Measurements from ENCODE around the gene APMAP.

The APMAP gene, protein sequence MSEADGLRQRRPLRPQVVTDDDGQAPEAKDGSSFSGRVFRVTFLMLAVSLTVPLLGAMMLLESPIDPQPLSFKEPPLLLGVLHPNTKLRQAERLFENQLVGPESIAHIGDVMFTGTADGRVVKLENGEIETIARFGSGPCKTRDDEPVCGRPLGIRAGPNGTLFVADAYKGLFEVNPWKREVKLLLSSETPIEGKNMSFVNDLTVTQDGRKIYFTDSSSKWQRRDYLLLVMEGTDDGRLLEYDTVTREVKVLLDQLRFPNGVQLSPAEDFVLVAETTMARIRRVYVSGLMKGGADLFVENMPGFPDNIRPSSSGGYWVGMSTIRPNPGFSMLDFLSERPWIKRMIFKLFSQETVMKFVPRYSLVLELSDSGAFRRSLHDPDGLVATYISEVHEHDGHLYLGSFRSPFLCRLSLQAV

DNA sequence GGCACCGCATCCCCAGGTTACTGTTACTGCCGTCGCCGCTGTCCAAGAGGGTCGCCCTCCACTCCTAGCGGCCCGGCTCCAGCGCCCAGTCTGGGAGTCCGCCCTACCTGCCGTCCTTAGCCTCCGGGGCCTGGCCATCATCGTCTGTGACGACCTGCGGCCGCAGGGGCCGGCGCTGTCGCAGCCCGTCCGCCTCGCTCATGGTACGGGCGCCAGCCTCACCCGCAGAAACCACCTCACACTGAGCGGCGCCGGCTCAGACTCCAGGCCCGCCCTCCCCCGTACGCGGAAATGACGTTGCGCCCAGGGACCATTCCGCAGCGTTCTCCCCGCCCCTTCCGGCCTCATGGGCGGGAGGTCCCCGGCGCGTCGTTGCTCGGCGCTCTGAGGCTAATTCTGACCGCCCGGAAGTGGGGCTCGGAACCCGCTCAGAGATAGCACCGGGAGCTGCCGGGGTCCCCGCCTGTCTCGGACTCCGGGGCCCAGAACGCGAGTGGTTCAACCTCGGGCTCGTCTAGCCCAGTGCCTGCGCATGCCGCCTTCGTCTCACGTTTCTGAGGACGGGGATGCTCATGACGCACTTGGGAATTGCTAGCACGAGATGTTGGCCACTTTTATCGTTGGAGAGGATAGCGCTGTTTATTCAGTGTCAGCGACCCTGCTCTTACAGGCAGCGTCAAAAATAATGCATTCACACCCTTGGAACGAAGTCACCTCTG lies at the start of gene APMAP:
TSS of gene APMAP (minus strand) at position 265 of the 719 bp plus-strand sequence. CDS start at position 202, 63 bp downstream.
- peak; percentile 93 for DNase-seq (ENCODE audit: low read depth in 2 of 2)

GRCh38 chr20:25041813-25042530 lies 49.4 kb upstream of the APMAP start:
- no peak for DNase-seq (ENCODE audit: low read depth in 2 of 2)

DNA sequence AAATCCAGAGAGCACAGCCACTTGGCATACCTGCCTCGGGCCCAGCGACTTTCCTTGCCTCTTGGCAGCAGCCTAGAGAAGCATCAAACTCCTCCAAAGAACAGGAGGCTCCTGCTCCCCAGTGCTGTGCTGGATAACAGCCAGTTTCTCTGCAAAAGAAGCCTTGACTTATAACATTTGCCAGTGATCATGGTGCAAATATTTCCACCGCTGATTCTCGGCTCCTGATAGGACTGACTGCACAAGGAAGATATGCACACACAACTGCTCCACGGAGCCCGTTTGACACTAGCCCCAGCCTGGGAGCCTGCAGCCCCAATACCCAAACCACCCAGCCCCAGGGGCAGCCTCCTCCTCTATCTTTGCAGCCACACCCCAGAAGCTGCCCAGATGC lies 47.9 kb upstream of the APMAP start:
- DNase-seq (ENCODE audit: low read depth in 2 of 2) = no peak

DNA sequence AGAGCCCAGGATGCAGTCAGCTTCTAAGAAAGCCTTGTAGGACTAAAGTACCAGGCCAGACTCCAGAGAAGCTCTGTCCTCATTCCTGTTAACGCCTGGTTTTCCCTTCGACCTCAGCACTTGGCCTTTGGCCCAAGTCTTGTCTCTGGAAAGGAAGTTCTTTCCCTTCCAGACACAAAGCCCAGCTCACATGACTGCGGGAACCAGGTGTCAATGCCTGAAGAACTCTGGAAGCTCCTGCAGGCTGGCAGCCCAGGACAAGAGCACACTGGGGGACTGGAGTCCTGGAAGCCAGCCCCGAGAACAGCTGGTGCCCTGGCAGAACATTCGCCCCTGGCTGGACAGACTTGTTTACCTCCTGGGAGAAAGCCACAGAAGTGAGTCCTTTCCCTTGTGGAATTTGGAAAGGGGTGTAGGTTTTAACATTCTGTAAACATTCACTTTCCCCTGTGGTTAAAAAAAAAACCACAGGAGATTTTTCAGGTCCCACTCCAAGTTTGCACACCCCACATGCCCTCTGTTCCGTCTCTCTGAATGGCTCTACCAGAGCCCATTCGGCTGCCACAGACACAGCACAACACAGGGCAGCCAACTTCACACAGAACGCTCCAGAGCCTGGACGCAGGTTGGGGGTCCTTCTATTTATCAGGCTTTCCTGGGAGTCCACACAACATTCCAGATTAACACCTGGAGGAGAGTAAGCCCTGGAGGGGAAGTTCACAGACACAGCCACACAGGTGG lies 47.3 kb upstream of the APMAP start:
- no peak for DNase-seq (ENCODE audit: low read depth in 2 of 2)

- no peak for DNase-seq (ENCODE audit: low read depth in 2 of 2)
Observed at GRCh38 chr20:25038591-25039015, 46.1 kb upstream of the APMAP start.

DNA sequence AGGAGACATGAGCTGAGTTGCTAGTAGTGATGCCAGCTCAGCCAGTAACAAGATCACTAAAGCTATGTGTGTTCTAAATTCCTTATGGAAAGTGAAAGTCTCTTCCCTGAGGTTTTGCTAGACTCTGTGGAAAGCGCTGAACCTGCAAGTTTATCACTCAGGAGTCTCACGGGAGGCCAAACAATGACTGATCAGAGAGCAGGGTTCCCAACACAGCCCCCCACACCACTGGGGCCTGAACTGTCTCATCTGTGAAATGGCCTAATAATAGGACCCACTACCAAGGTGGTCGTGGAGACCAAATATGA lies 45.5 kb upstream of the APMAP start:
- DNase-seq (ENCODE audit: low read depth in 2 of 2) = no peak

DNA sequence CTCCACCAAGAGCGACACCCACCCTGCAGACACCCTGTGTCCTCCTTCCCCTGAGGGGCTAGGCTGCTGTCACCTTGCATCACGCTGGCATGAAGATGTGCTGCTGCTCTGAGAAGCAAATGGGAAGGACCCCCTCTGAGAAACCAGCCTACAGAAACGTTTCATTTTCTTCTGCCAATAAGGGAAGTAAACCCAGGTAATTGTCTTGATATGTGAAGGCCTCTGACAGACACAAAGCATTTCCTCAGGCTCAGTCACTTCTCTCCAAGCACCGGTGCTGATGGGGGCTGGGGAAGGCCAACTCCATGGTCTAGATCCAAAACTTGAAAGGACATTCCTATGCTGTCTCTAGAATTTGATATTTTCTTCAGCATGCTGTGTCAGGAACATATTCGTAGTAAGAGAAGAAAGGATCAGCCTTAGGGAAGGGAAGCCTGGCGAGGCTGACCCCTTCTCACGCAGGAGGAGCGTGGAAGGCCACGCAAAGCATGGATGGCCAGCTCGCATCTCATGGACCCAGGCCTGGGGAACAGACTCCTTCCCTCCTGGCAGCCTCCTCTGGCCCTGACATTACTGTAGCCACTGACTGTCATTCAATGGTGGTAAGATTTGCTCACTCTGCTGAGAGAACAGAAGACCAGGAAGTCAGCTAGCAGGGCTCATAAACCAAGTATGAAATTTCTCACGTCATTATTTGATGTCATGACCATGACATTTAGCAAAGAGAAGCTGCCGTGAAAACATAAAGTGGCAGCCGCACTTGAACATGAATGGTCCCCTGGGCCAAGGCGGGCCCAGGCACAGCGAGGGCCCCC lies 44.9 kb upstream of the APMAP start:
- no peak for DNase-seq (ENCODE audit: low read depth in 2 of 2)

DNA sequence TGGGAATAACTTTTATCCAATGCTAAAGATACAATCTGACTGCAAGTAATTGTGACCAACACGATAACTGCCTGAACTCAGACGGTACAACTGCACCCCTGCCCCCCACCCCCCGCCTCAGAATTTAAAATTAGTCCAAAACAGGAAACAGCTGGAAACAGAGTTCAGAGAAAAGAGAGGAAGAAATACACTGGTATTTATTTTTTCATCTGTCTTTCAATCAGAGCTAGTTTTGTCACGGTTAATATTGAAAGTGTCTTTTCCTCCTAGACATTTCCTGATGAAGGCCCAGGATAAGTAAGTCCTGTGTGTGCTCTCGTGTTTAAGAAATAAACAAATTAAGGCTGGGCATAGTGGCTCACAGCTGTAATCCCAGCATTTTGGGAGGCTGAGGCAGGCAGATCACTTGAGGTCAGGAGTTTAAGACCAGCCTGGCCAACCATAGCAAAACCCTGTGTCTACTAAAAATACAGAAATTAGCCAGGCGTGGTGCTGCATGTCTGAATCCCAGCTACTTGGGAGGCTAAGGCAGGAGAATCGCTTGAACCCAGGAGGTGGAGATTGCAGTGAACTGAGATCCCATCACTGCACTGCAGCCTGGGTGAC lies 43.9 kb upstream of the APMAP start:
- DNase-seq (ENCODE audit: low read depth in 2 of 2) = no peak

- no peak for DNase-seq (ENCODE audit: low read depth in 2 of 2)
Observed at GRCh38 chr20:25035921-25036320, 43.4 kb upstream of the APMAP start.

DNA sequence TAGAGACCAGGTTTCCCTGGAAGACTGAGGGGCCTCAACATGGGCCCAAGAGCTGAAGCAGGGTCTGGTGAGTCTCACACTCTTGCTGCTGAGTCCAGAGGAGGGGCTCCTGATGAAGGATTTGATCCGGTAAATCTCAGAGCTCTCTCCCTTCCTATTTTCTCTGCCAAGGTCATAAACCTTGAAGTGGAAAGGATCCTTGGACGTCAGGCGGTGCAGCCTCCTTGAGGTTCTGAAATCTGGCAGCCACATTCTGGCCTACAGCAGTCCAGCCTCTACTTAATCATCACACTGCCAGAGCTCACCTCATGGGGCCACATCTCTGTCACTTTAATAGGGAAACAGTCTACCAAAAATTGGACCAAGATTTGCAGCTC lies 41.4 kb upstream of the APMAP start:
- DNase-seq (ENCODE audit: low read depth in 2 of 2) = no peak

DNA sequence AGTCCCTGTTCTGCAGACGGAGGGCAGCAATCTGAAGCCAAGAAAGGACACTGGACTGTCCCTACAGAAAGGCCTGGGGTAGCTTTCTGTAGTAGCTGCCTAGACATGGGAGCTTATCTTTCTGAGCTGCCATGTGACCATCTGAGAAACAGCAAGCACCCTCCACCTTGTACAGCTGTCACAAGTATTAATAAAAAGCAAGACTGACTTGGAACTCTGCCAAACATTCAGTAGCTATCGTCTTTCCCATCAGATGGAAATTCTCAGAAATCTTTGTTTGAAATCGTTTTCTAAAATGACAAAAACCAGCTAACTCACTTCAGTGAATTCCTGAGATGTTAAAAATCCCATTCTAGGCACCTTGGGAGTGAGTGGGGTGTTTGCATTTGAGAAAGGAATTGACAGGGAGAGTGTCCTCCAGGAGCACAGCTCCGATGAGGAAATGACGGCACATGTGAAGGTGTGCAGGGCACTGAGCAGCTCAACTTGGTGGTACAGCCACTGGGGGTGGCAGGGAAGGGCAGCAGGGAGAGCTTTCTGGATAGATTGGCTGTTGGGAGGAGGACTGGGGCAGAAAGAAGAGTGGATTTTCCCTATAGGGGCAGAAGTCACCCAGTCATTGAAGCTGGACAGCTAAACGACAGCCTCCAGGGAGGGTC lies 40.8 kb upstream of the APMAP start:
- DNase-seq (ENCODE audit: low read depth in 2 of 2) = no peak

DNA sequence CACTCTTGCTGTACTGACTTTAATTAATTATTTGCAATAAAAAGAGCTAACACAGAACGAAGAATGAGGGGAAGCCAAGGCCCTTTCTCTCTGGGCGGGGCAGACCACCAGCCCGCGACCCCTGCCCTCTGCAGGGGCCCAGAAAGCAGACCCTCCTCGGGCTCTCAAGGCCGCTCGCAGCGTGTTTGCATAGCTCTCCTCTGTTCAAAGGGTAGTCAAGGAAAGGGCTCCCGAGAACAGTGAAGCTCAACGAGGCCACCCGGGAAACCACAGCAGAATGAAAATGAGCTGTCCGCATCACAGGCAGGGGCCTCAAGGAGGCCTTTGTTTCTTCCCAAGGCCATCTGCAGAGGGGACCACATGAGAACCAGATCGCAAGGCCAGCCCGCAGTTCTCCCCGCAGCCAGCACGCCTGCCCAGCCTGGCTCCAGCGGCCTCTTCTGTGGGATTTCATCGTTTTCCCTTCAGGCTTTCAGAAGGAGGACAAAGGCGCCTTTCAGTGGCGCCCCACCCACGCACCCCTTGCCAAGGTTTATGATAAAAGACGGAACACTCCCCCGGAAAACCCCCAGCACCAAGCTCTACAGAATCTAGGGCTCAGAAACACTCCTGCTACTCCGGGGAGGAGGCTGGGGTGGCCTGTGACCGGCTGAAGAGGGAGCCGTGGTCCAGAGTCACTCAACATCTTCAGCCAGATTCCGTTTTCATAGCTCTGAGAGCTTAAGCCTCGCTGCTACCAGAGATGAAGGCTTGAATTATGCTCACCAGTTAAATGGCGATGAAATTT lies 40.1 kb upstream of the APMAP start:
- DNase-seq (ENCODE audit: low read depth in 2 of 2) = no peak

DNA sequence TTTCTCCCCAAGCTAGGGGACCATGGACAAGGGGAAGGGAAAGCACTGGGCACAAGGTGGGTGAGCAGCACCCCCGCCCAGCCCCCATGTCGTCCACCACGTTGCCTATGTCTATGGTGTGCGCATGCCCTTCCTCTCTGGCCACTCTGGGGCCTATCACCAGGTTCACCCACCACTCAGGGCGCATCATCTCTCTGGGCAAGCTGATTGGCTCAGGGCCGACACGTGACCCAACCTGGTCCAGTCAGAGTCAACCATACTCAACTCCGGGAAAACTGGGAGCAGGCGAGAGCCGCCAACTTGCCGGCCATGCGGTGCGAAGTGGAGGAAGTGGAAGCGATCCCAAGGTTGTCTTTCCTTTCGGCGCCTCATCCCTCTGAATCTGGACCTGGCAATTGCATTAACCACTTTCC lies 39.5 kb upstream of the APMAP start:
- no peak for DNase-seq (ENCODE audit: low read depth in 2 of 2)

GRCh38 chr20:25031241-25031640 lies 38.7 kb upstream of the APMAP start:
- no peak for DNase-seq (ENCODE audit: low read depth in 2 of 2)

- DNase-seq (ENCODE audit: low read depth in 2 of 2) = no peak
Observed at GRCh38 chr20:25030649-25031207, 38.2 kb upstream of the APMAP start.

- no peak for DNase-seq (ENCODE audit: low read depth in 2 of 2)
Observed at GRCh38 chr20:25030007-25030648, 37.6 kb upstream of the APMAP start.

- no peak for DNase-seq (ENCODE audit: low read depth in 2 of 2)
Observed at GRCh38 chr20:25025986-25026605, 33.5 kb upstream of the APMAP start.

Data from stimulated activated CD8-positive, alpha-beta memory T cell treated with anti-CD3 and anti-CD28 coated beads, Interleukin-2, amount 100 ng/mL, for 1 hour (primary cell).